Progenitor cell of endocrine pancreas (in vitro differentiated cells): ENCODE measurements around the gene ERG28. TPM values are rescaled to one million over a fixed set of nuclear protein-coding genes. Genes with fewer than 3 reads are reported as not detected.

Source experiments
- DNase-seq: peaks from one replicate; pipeline ENCODE4 v3.0.0; 2021; ENCODE audit warnings: low spot score; ENCODE audit not compliant: unreplicated experiment
- H3K27ac Mint-ChIP-seq: 2 replicates; pipeline ENCODE4 v1.8.0; 2021; ENCODE audit warnings: mild to moderate bottlenecking, moderate library complexity, mixed read lengths
- H3K27me3 Mint-ChIP-seq: 2 replicates; pipeline ENCODE4 v1.8.0; 2021; ENCODE audit warnings: mixed read lengths
- H3K36me3 Mint-ChIP-seq: 2 replicates; pipeline ENCODE4 v1.8.0; 2022; ENCODE audit warnings: mixed read lengths; ENCODE audit not compliant: insufficient read depth
- H3K4me1 Mint-ChIP-seq: 2 replicates; pipeline ENCODE4 v1.8.0; 2021; ENCODE audit warnings: low read depth, mixed read lengths
- H3K4me3 Mint-ChIP-seq: 2 replicates; pipeline ENCODE4 v1.8.0; 2021; ENCODE audit warnings: low read depth, mild to moderate bottlenecking, moderate library complexity, mixed read lengths
- H3K9me3 Mint-ChIP-seq: 2 replicates; pipeline ENCODE4 v1.8.0; 2021; ENCODE audit warnings: low read depth, mixed read lengths
- total RNA-seq: library from RNA; stranded (reverse); gene quantifications from 2 replicates; pipeline ENCODE4 v1.2.1, GENCODE V29; 2021
- TF ChIP-seq, protein P1 (sequence below): fragments of 200-600 bp; sonication (generic); IDR thresholded peaks from one replicate; pipeline ENCODE4 v1.5.0; 2021; ENCODE audit warnings: antibody characterized with exemption, mild to moderate bottlenecking; ENCODE audit not compliant: unreplicated experiment

ERG28 gene
- total RNA-seq, 1 donor from 2014 or later = 27.8 TPM

DNA sequence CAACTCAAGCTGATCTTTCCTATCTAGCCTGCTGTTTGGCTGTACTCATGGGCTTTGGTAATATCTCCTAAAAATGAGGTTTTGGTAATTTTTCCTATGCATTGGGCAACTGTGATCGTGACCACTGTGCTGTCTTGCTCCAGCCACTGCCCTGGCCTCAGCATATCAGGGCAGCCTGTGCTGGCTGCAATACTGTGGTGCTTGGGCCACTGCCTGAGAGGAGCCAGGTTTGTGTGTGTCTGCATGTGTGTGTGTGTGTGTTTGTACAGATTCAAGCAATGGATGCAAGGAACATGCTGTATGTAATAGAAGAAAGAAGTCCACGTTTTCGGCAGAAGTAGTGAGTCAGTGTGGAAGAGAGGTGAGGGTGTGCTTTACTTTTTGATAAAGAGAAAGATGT, 13.0 kb downstream of the ERG28 start:
- Mint-ChIP-seq H3K4me3 (no peak overlapping the region), H3K27me3 (no peaks in the 10 kb centered on the region), H3K4me1 (peaks cover 12% of the 10 kb centered on the region), H3K27ac (peak overlapping the region; percentile 67), H3K36me3 (peaks cover 18% of the 10 kb centered on the region), H3K9me3 (no peaks in the 10 kb centered on the region)
- DNase-seq = no peak
- TF ChIP-seq, protein P1, sequence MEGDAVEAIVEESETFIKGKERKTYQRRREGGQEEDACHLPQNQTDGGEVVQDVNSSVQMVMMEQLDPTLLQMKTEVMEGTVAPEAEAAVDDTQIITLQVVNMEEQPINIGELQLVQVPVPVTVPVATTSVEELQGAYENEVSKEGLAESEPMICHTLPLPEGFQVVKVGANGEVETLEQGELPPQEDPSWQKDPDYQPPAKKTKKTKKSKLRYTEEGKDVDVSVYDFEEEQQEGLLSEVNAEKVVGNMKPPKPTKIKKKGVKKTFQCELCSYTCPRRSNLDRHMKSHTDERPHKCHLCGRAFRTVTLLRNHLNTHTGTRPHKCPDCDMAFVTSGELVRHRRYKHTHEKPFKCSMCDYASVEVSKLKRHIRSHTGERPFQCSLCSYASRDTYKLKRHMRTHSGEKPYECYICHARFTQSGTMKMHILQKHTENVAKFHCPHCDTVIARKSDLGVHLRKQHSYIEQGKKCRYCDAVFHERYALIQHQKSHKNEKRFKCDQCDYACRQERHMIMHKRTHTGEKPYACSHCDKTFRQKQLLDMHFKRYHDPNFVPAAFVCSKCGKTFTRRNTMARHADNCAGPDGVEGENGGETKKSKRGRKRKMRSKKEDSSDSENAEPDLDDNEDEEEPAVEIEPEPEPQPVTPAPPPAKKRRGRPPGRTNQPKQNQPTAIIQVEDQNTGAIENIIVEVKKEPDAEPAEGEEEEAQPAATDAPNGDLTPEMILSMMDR = no peak

DNA sequence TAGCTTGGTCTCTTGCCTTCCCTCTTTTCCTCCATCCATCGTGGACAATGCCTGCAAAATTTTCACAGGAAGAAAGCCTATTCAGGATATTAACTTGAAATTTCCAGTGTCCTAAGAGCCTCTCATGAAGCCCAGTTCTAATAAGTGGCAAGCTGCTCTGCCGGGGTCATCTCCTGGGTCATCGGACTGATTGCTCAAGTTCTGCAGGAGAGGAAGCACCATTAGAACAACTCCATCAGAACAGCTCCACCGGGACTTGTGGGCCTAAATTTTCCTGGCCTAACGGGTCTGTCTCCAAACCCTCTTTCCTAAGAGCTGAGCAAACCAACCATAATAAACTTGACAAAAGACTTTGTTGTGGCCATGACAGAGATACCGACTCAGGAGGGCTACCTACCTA, 13.9 kb downstream of the ERG28 start:
- no peaks in the 10 kb centered on the region for H3K9me3 Mint-ChIP-seq
- H3K27ac Mint-ChIP-seq = no peak overlapping the region
- DNase-seq = no peak
- H3K4me3 Mint-ChIP-seq = no peak overlapping the region
- peaks cover 12% of the 10 kb centered on the region for H3K4me1 Mint-ChIP-seq
- no peaks in the 10 kb centered on the region for H3K27me3 Mint-ChIP-seq
- TF ChIP-seq, protein P1 = no peak
- peaks cover 16% of the 10 kb centered on the region for H3K36me3 Mint-ChIP-seq

DNA sequence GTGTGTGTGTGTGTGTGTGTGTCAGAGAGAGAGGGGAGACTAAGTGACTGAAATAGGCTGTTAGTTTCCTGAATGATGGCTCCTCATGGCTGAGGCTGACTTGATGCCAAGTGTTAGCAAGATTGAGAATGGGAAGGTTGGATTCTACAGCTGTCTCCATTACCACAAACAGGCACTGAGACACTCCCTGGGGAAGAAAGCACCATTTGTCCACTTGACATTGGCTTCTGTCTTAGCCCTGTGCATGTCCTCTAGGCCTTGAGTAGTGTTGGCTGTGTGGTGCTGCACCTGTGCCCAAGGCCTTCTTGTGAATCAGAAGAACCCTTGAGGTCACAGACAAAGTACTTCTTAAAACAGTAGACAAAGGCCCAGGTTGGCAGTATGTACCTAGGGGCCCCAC, 15.6 kb downstream of the ERG28 start:
- H3K4me3 Mint-ChIP-seq = no peak overlapping the region
- H3K27ac Mint-ChIP-seq = no peak overlapping the region

DNA sequence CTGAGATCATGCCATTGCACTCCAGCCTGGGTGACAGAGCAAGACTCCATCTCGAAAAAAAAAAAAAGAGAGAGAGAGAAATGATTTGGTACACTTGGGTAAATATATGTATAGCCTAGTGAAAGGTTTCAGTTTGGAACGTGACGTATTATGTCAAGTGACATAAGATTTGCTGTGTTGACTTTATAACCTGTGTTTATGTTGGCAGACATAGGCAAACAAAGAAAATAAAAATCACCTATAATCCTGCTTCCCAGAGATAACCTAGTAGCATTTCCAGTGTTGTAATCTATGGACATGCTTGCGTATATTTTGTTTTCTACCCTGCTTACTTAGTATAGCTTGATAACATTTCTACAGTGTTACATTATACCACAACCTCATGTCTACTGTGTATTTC, 16.7 kb downstream of the ERG28 start:
- Mint-ChIP-seq H3K4me1 (peaks cover 12% of the 10 kb centered on the region), H3K36me3 (no peaks in the 10 kb centered on the region), H3K27ac (no peak overlapping the region), H3K4me3 (no peak overlapping the region), H3K27me3 (no peaks in the 10 kb centered on the region), H3K9me3 (no peaks in the 10 kb centered on the region)
- no peak for DNase-seq
- TF ChIP-seq, protein P1 = no peak

More for the DNA sequence above, 15.6 kb downstream of the ERG28 start:
- no peak for DNase-seq
- TF ChIP-seq, protein P1 = no peak
- Mint-ChIP-seq H3K4me1 (peaks cover 12% of the 10 kb centered on the region), H3K36me3 (peaks cover 3% of the 10 kb centered on the region), H3K27me3 (no peaks in the 10 kb centered on the region), H3K9me3 (no peaks in the 10 kb centered on the region)

DNA sequence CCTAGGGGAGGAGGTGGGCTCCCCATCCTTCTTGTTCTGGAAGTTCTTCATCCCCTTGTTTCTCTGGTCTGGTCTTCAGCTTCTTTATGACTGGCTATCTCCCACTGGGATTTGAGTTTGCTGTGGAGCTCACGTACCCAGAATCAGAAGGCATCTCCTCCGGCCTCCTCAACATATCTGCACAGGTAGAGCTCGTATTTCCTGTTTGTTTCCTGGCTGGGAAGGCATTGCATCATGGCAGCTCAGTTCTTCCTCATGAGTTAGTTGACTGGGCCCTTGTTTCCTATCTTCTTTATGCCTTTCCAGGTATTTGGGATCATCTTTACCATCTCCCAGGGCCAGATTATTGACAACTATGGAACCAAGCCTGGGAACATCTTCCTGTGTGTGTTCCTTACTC, 19.8 kb downstream of the ERG28 start:
- Mint-ChIP-seq H3K9me3 (no peaks in the 10 kb centered on the region), H3K4me1 (peaks cover 3% of the 10 kb centered on the region), H3K27ac (no peak overlapping the region), H3K4me3 (no peak overlapping the region), H3K27me3 (peaks cover 9% of the 10 kb centered on the region), H3K36me3 (no peaks in the 10 kb centered on the region)
- TF ChIP-seq, protein P1 = no peak
- no peak for DNase-seq
